Trophoblast cell (in vitro differentiated cells and primary cell): ENCODE measurements around the gene PAMR1.

Source experiments
- DNase-seq, 2 donors: peaks; one replicate each; pipeline ENCODE4 v3.0.0-alpha.2; 2016
- H2AFZ ChIP-seq: 2 replicates; pipeline ENCODE4 v1.6.1; 2013; ENCODE audit warnings: low read length, moderate library complexity, mild to moderate bottlenecking; ENCODE audit not compliant: insufficient read depth, poor library complexity
- H2AK5ac ChIP-seq: 2 replicates; pipeline ENCODE4 v1.6.1; 2013; ENCODE audit warnings: mild to moderate bottlenecking, low read length
- H2BK120ac ChIP-seq: 2 replicates; pipeline ENCODE4 v1.6.1; 2013; ENCODE audit warnings: low read length, mild to moderate bottlenecking, moderate library complexity; ENCODE audit not compliant: insufficient read depth, poor library complexity
- H2BK12ac ChIP-seq: 2 replicates; pipeline ENCODE4 v1.6.1; 2013; ENCODE audit warnings: mild to moderate bottlenecking, low read length, moderate library complexity
- H2BK5ac ChIP-seq: 2 replicates; pipeline ENCODE4 v1.6.1; 2013; ENCODE audit warnings: low read length, low read depth, moderate library complexity, mild to moderate bottlenecking; ENCODE audit not compliant: poor library complexity
- H3K14ac ChIP-seq: 2 replicates; pipeline ENCODE4 v1.6.1; 2013; ENCODE audit warnings: mild to moderate bottlenecking, low read length
- H3K18ac ChIP-seq: 2 replicates; pipeline ENCODE4 v1.6.1; 2013; ENCODE audit warnings: mild to moderate bottlenecking, low read length
- H3K23ac ChIP-seq: 2 replicates; pipeline ENCODE4 v1.6.1; 2013; ENCODE audit warnings: low read length
- H3K27ac ChIP-seq: 2 replicates; pipeline ENCODE4 v1.5.1; 2013; ENCODE audit warnings: low read depth, mild to moderate bottlenecking, inconsistent platforms, low read length, moderate library complexity
- H3K27me3 ChIP-seq: 2 replicates; pipeline ENCODE4 v1.6.1; 2013; ENCODE audit warnings: inconsistent platforms, mild to moderate bottlenecking, low read length, moderate library complexity; ENCODE audit not compliant: insufficient read depth
- H3K36me3 ChIP-seq, 2 experiments: 1 replicate in 1 of 2; 2 replicates in 1 of 2; pipeline ENCODE4 v1.6.1; 2013; ENCODE audit warnings: low read length in 2 of 2, mild to moderate bottlenecking in 2 of 2, moderate library complexity in 1 of 2; ENCODE audit not compliant: insufficient read depth in 2 of 2, control insufficient read depth in 1 of 2
- H3K4ac ChIP-seq: 2 replicates; pipeline ENCODE4 v1.6.1; 2013; ENCODE audit warnings: low read depth, mild to moderate bottlenecking, low read length, moderate library complexity
- H3K4me1 ChIP-seq, 2 experiments: 1 replicate in 1 of 2; 2 replicates in 1 of 2; pipeline ENCODE4 v1.6.1; 2013; ENCODE audit warnings: low read length in 2 of 2, mild to moderate bottlenecking in 2 of 2, moderate library complexity in 1 of 2; ENCODE audit not compliant: insufficient read depth in 2 of 2, control insufficient read depth in 1 of 2
- H3K4me2 ChIP-seq: 2 replicates; pipeline ENCODE4 v1.6.1; 2013; ENCODE audit warnings: inconsistent platforms, mild to moderate bottlenecking, low read length, moderate library complexity
- H3K4me3 ChIP-seq: 2 replicates; pipeline ENCODE4 v1.5.1; 2013; ENCODE audit warnings: mild to moderate bottlenecking, low read depth, low read length, inconsistent platforms
- H3K79me1 ChIP-seq: one replicate; pipeline ENCODE4 v1.6.1; 2013; ENCODE audit warnings: low read length
- H3K79me2 ChIP-seq: 2 replicates; pipeline ENCODE4 v1.6.1; 2013; ENCODE audit warnings: low read length, mild to moderate bottlenecking; ENCODE audit not compliant: control insufficient read depth, insufficient read depth, poor library complexity
- H3K9ac ChIP-seq: 2 replicates; pipeline ENCODE4 v1.6.1; 2013; ENCODE audit warnings: mild to moderate bottlenecking, low read length
- H3K9me3 ChIP-seq: 2 replicates; pipeline ENCODE4 v1.6.1; 2013; ENCODE audit warnings: low read depth, mild to moderate bottlenecking, control low read depth, inconsistent platforms, low read length; ENCODE audit not compliant: insufficient read depth
- H4K12ac ChIP-seq: 2 replicates; pipeline ENCODE4 v1.6.1; 2013; ENCODE audit warnings: low read depth, mild to moderate bottlenecking, low read length, moderate library complexity
- H4K8ac ChIP-seq: 2 replicates; pipeline ENCODE4 v1.6.1; 2013; ENCODE audit warnings: low read depth, mild to moderate bottlenecking, low read length, moderate library complexity
- H4K91ac ChIP-seq: one replicate; pipeline ENCODE4 v1.6.1; 2013; ENCODE audit warnings: low read depth, mild to moderate bottlenecking, low read length, moderate library complexity
- WGBS: extraction: QIAGEN DNeasy Blood & Tissue Kit; methylation state at CpG from one replicate; pipeline ENCODE4 v1.1.7; 2013; ENCODE audit warnings: missing lambda C conversion rate; ENCODE audit not compliant: insufficient read length, insufficient coverage; ENCODE audit errors: extremely low coverage; 5-methylcytosine and 5-hydroxymethylcytosine counted together

PAMR1 gene

GRCh38 chr11:35507688-35508087 is 17.7 kb downstream of the PAMR1 start:
- H2BK12ac ChIP-seq: no peak overlapping the region
- H2AFZ ChIP-seq: no peak overlapping the region
- no peak overlapping the region for H3K14ac ChIP-seq
- no peak overlapping the region for H4K12ac ChIP-seq
- no peak overlapping the region for H3K4ac ChIP-seq
- no CpG with 5 or more reads among the region's 2 CpGs for WGBS
- H3K4me3 ChIP-seq: no peak overlapping the region
- no peak overlapping the region for H2BK5ac ChIP-seq
- no peaks in the 10 kb centered on the region for H3K79me1 ChIP-seq
- H2AK5ac ChIP-seq: no peak overlapping the region
- H3K9ac ChIP-seq: no peak overlapping the region
- H3K79me2 ChIP-seq: no peaks in the 10 kb centered on the region
- no peak overlapping the region for H2BK120ac ChIP-seq
- H3K23ac ChIP-seq: no peak overlapping the region
- no peaks in the 10 kb centered on the region for H3K9me3 ChIP-seq
- H3K36me3 ChIP-seq: no peaks in the 10 kb centered on the region
- no peak overlapping the region for H4K8ac ChIP-seq
- DNase-seq: no peak
- no peaks in the 10 kb centered on the region for H3K27me3 ChIP-seq
- H3K27ac ChIP-seq: no peak overlapping the region
- no peak overlapping the region for H3K4me2 ChIP-seq
- H3K4me1 ChIP-seq: peaks cover 4% of the 10 kb centered on the region in 2 experiments
- H4K91ac ChIP-seq: no peak overlapping the region
- no peak overlapping the region for H3K18ac ChIP-seq

DNA sequence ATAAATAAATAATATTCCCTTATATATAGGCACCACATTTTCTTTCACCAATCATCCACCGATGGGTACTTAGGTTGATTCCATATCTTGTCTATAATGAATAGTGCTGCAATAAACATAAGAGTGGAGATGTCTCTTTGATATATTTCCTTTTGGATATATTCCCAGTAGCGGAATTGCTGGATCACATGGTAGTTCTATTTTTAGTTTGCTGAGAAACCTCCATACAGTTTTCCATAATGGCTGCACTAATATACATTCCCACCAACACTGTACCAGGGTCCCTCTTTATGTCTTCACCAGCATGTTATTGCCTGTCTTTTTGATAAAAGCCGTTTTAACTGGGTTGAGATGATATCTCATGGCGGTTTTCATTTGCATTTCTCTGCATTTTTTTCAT is 23.6 kb downstream of the PAMR1 start:
- H4K12ac ChIP-seq: no peak overlapping the region
- WGBS: no CpG with 5 or more reads among the region's 4 CpGs
- H2AK5ac ChIP-seq: no peak overlapping the region
- no peaks in the 10 kb centered on the region for H3K36me3 ChIP-seq
- H2BK5ac ChIP-seq: no peak overlapping the region
- no peak overlapping the region for H4K8ac ChIP-seq
- DNase-seq: no peak
- no peak overlapping the region for H3K27ac ChIP-seq
- no peaks in the 10 kb centered on the region for H3K79me1 ChIP-seq
- H2BK12ac ChIP-seq: no peak overlapping the region
- no peak overlapping the region for H2AFZ ChIP-seq
- H2BK120ac ChIP-seq: no peak overlapping the region
- no peak overlapping the region for H3K14ac ChIP-seq
- no peak overlapping the region for H3K4ac ChIP-seq
- H3K23ac ChIP-seq: no peak overlapping the region
- H3K4me2 ChIP-seq: no peak overlapping the region
- no peaks in the 10 kb centered on the region for H3K27me3 ChIP-seq
- H3K4me3 ChIP-seq: no peak overlapping the region
- H3K9ac ChIP-seq: no peak overlapping the region
- no peak overlapping the region for H3K18ac ChIP-seq
- H4K91ac ChIP-seq: no peak overlapping the region
- no peaks in the 10 kb centered on the region for H3K9me3 ChIP-seq
- no peaks in the 10 kb centered on the region for H3K79me2 ChIP-seq
- H3K4me1 ChIP-seq: no peaks in the 10 kb centered on the region

GRCh38 chr11:35500744-35501143 is 24.7 kb downstream of the PAMR1 start:
- H3K14ac ChIP-seq: no peak overlapping the region
- no peak overlapping the region for H3K4me2 ChIP-seq
- no peak overlapping the region for H3K9ac ChIP-seq
- H3K79me2 ChIP-seq: no peaks in the 10 kb centered on the region
- DNase-seq: no peak
- H2BK120ac ChIP-seq: no peak overlapping the region
- no peak overlapping the region for H4K8ac ChIP-seq
- no peak overlapping the region for H3K4ac ChIP-seq
- H3K4me1 ChIP-seq: no peaks in the 10 kb centered on the region
- no peak overlapping the region for H4K91ac ChIP-seq
- H3K79me1 ChIP-seq: no peaks in the 10 kb centered on the region
- no peak overlapping the region for H2AFZ ChIP-seq
- no peak overlapping the region for H3K23ac ChIP-seq
- H3K36me3 ChIP-seq: no peaks in the 10 kb centered on the region
- H3K4me3 ChIP-seq: no peak overlapping the region
- H4K12ac ChIP-seq: no peak overlapping the region
- no peak overlapping the region for H2BK12ac ChIP-seq
- no peaks in the 10 kb centered on the region for H3K9me3 ChIP-seq
- no peak overlapping the region for H2AK5ac ChIP-seq
- H3K27ac ChIP-seq: no peak overlapping the region
- no peak overlapping the region for H2BK5ac ChIP-seq
- H3K27me3 ChIP-seq: no peaks in the 10 kb centered on the region
- H3K18ac ChIP-seq: no peak overlapping the region

DNA sequence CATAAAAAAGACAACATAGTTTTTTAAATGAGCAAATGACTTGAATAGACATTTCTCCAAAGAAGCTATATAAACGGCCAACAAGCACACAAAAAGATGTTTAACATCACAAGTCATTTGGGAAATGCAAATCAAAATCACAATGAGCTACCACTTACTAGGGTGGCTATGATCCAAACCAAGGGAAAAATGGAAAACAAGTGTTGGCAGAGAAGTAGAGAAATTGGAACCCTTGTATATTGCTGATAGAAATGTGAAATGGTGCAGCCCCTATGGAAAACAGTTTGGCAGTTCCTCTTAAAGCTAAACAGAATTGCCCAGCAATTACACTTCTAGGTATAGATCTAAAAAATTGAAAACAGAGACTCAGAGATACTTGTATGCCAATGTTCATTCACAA is 29.0 kb downstream of the PAMR1 start:
- Histone ChIP-seq H2AK5ac (no peak overlapping the region), H3K9me3 (no peaks in the 10 kb centered on the region), H3K9ac (no peak overlapping the region), H3K4me2 (no peak overlapping the region), H4K91ac (no peak overlapping the region), H3K79me2 (no peaks in the 10 kb centered on the region), H3K18ac (no peak overlapping the region), H3K79me1 (no peaks in the 10 kb centered on the region), H3K23ac (no peak overlapping the region), H3K27ac (no peak overlapping the region), H3K4me1 (peaks cover 0 to 8% of the 10 kb centered on the region in 2 experiments), H2BK12ac (no peak overlapping the region), H3K4ac (no peak overlapping the region), H3K36me3 (no peaks in the 10 kb centered on the region), H2AFZ (no peak overlapping the region), H3K4me3 (no peak overlapping the region), H3K14ac (no peak overlapping the region), H4K12ac (no peak overlapping the region), H3K27me3 (no peaks in the 10 kb centered on the region), H2BK120ac (no peak overlapping the region), H4K8ac (no peak overlapping the region), H2BK5ac (no peak overlapping the region)
- WGBS: no CpG with 5 or more reads among the region's 1 CpG
- DNase-seq: no peak
